HG03175 (cell line): Measurements from ENCODE around the gene TXNRD2.

Experiments
- ATAC-seq: cut with Tn5 transposase; IDR thresholded peaks from one replicate; pipeline ENCODE4 v1.9.1; 2021; ENCODE audit warnings: mild to moderate bottlenecking, moderate library complexity; ENCODE audit not compliant: unreplicated experiment

Gene TXNRD2

DNA sequence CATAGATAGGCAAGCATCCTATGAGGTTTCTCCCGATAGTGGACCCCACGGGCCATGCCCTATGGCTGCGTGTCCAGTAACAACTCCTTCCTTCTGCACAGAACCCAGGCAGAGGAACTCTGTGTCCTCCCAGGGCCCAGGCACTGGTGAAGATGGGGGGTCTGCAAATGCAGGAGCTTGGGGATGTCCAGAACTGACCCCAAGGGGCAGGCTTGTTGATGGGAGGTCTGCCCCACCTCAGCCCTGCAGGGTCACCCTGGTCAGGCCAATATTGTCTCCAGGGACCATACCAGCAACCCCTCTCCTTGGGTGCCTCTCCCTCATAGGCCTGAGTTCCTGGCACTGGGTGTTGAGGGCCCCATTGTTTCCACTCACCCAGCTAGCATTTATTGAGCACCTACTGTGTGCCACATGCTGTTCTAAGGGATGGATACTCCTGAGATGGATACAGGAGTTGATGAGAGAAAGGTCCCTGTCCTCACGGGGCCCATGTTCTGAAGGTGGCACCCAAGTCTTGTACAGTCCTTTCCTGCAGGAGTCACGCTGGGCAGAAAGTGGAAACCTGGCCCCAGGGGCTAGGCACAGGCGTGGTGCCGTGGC lies 26.3 kb upstream of the TXNRD2 start:
- ATAC-seq, result no peak

DNA sequence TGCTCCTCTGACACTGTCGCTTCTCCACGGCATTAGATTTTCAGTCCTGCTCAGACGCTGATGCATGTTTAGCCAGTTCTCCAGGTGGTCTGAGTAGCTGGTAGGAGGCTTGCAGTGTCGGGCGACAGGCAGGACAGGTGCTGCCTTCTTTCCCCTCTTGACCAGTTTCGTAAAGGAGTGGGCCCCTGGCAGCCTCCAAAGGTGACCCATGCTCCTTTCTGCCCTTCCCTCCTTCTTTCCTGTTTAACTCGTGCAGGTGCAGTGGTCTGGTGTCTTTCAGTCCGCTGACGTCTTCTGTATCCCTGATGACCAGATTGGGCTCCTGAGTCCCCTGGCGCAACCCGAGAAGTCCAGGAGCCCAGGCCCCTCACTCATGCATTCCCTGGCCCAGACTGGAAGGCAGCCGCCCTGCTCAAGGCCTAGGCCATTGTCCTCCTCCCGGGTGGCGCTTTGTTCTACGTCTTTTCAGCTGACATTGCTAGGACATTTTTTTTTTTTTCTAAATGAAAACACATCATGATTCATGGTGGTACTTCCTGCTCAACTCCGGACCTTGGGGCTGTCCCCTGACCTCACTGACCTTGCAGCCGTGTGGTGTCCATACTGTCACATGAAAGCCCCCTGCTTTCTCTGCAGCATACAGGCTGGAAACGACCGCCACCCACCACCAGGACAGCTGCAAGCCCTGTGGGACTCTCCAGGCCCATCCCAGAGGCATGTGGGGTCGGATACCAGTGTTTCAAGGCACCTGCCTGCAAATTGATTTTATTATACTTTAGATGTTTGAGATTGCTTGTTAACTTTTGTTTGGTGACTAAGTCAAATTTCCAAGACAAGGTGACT lies 25.5 kb upstream of the TXNRD2 start:
- ATAC-seq, result no peak

DNA sequence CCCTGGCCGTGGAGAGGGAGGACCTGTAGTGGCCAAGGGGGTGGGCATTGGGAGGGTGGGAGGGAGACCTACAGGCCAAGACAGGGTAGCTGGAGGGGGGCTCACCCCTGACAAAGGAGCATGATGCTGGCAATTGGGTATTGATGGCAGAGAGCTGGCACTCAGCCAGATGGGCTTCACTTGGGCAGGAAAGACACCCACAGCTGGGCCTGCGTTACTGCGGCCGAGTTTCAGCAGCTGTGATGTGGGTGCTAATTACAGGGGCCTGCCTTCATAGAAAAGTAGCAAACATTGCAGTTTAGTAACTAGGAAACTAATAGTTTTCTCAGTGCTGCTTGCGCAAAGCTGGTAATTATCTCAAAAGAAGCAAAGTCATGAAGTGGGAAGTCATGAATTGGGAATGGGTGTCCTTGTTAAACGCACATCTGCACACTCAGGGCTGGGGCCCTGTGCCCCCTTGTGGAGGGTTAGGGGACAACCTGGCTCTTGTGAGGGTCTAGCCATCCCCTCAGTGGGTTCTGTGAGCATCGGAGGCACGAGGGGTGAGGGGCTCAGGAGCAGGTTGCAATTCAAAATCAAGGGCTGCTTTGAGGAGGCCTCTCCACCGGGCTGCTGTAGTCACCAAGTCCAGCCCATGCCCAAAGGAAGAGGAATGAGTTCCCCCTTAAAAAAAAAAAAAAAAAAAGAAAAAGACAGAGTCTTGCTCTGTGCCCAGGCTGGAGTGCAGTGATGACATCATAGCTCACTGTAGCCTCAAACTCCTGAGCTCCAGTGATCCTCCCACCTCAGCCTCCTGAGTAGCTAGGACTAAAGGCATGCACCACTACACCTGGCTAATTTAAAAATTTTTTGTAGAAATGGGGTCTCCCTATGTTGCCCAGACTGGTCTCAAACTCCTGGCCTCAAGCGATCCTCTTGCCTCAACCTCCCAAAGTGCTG lies 24.4 kb upstream of the TXNRD2 start:
- no peak for ATAC-seq

DNA sequence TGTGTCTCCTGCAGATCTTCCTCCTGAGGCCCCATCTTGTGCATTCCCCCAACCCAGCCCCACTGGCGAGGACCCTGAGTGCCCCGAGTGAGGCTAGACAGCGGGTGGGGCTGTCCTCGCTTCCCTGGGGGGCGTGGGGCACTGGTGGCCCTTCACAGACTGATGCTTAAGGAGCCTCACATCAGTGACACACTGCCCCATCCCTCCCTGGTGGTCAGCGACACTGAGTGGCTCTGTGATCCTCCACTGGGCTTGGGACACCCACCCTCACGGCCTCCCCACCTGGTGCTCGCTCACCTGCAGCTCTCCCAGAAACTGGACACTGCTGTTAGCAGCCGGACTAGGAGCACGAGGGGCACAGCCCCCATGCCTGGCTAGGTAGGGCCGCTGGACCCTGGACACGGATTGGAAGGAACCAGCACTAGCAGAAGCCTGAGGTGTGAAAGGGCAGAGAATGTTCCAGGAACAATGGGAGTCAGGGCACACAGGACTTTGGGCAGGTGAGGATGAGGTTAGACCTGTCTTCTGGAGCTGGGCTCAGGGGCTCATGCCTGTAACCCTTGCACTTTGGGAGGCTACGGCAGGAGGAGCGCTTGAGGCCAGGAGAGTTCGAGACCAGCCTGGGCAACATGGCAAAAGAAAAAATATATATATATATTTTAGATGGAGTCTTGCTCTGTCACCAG lies 23.2 kb upstream of the TXNRD2 start:
- ATAC-seq, result no peak

DNA sequence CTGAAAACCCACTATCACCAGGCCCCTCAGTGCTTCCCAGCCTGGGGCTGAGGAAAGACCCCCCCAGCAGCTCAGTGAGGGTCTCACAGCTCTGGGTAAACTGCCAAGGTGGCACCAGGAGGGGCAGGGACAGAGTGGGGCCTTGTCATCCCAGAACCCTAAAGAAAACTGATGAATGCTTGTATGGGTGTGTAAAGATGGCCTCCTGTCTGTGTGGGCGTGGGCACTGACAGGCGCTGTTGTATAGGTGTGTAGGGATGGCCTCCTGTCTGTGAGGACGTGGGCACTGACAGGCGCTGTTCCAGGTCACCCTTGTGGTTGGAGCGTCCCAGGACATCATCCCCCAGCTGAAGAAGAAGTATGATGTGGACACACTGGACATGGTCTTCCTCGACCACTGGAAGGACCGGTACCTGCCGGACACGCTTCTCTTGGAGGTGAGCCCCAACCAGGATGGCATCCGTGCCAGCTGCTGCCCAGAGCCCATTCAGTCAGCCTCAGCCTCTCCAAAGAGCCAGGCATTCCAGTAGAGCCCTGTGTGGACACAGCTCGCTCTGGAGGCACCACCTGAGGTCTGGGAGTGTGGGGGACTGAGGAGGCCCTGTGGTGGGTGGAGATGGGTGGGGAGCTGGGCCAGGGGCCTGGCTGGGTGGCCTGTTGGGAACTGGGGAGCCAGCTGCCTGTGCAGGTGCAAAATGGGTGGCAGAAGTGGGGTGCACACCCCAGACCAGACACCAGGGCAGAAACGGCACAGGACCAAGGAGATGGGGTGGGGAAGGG lies 22.4 kb upstream of the TXNRD2 start:
- no peak for ATAC-seq

DNA sequence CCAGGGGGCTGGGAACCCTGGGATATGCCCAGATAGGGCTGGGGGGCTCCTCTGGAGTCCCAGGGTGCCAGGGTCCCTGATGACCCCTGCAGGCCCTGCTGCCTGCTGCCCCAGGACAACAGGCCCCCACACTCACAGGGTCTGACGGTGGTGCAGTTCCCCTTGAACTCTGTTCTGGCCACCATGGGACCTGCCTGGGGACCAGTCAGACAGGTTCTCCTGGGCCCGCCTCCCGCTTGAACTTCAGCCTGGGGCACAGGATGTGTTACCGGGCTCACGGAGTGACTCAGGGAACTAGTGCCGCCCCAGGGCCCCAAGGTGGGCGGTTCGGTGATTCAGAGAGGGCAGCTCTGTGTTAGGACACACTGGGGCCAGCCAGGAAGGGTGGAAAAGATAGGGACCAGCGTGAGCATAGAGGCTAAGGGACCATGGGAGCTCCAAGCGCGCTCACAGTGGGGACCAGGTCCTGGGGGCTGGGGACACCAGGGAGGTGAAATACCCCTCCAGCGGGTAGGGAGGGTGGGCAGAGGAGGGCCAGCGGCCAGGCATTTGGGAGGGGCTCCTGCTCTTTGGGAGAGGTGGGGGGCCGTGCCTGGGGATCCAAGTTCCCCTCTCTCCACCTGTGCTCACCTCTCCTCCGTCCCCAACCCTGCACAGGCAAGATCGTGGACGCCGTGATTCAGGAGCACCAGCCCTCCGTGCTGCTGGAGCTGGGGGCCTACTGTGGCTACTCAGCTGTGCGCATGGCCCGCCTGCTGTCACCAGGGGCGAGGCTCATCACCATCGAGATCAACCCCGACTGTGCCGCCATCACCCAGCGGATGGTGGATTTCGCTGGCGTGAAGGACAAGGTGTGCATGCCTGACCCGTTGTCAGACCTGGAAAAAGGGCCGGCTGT lies 21.5 kb upstream of the TXNRD2 start:
- ATAC-seq, result no peak

DNA sequence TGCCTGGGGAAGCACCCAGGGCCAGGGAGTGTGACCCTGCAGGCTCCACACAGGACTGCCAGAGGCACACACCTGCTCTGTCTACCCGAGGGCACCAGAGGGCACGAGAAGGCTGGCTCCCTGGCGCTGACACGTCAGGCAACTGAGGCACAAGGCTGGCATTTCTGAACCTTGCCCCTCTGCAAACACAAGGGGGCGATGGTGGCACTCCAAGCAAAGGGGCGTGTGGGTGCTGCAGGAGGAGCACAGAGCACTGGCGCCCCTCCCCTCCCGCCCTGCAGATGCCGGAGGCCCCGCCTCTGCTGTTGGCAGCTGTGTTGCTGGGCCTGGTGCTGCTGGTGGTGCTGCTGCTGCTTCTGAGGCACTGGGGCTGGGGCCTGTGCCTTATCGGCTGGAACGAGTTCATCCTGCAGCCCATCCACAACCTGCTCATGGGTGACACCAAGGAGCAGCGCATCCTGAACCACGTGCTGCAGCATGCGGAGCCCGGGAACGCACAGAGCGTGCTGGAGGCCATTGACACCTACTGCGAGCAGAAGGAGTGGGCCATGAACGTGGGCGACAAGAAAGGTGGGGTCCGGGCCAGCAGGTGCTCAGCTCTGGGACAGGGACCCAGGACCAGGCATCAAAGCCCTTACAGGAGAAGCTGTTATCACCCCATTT lies 20.8 kb upstream of the TXNRD2 start:
- no peak for ATAC-seq

DNA sequence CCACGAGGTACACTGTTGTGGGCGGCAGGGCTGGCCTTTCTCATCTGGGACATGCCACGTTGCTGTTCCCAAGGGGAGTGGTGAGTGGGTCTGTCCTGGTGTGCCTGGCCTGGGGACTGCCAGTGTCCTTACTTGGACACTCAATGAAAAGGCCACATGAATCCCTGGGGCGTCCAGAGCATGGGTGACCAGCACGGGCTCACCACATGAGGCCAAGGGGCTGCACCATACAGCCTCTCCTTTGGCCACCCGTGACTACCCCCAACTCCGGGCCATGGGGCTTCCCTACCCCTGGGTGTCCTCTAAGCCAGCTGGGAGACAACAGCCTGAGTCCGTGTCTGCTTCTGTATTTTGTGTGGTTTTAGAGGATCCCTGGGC lies 20.2 kb upstream of the TXNRD2 start:
- no peak for ATAC-seq

DNA sequence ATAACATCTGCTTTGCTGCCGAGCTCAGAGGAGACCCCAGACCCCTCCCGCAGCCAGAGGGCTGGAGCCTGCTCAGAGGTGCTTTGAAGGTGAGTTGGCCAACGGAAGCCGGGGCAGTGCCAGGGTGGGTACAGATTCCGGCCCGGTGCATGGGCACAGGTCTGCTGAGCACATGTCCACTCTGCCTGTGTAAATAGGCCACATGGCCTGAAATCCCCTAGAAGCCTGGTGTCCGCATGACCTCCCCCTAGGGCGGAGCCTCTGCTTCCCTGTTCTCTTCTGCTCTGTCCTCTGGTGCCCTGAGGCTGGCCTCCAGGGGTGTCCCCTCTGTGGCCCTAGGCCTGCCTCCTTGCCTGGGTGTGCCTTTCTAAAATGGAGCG lies 19.6 kb upstream of the TXNRD2 start:
- no peak for ATAC-seq

DNA sequence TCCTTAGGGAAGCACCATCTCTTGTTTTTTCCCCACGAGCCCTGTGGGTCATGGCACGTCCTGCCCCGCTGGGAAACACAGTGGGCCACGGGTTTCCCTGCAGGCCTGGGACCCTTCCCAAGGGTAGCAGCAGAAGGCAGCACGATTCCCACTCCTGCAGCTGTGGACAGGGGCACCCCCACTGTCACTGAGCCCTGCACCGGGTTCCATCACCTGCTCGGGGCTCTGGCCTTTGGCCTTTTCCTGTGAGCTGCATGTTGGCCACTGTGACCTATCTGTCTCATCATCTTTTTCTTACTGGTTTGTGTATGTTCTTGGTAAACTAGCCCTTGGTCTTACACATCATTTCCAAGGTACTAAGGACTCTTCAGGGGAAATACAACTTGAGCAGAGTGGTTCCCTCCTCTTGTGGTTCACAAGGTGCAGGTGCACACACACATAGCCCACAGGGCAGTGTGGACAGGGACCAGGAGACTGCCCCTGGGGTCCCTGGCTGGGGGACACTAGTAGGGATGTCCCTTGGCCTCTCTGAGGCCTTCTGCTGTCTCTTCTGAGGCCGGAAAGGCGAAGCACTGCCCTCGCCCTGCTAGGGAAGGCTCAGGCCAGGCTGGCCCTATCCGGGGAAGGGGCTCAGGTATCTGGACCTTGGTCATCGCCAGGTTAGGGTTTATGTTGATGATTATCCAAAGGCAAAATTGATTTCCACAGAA lies 19.0 kb upstream of the TXNRD2 start:
- ATAC-seq, result no peak

DNA sequence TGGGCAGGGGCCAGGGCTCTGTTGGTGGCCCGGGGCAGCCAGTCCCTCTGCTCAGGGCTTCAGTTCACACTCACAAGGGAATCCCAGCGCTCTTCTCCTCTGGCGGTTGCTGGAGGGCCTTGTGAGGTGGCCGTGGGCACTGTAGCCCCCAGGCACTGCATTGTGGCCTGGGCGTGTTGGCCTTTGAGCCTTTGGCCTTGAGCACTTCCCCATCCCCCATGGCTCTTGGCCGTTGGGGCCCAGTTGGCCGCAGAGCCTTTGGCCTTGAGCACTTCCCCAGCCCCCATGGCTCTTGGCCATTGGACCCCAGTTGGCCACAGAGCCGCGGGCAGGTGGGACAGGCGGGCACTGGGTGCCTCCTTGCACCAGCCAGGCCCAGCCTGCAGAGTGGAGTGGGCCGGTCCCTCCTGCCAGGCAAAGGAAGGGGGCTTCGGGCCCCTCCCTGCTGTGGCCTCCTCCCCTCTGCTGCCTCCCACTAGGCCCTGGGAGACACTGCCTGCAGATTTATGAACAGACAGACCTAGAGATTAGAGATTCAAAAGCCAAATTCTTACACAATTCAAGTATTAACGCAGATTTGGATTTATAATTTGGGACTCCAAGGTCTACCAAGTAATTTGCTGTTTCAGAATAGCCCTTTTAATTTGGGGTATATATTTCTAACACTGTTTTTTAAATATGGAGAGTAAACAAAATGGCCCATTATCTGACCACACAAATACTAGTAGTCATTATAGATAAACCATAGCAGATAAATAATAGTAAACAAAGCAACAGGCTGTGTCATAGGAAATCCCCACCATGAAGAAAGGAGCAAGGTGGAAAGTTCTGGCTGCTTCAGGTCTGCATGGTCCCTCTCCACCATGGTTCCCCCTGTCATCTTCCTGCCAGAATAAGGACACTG lies 18.2 kb upstream of the TXNRD2 start:
- ATAC-seq, result no peak

DNA sequence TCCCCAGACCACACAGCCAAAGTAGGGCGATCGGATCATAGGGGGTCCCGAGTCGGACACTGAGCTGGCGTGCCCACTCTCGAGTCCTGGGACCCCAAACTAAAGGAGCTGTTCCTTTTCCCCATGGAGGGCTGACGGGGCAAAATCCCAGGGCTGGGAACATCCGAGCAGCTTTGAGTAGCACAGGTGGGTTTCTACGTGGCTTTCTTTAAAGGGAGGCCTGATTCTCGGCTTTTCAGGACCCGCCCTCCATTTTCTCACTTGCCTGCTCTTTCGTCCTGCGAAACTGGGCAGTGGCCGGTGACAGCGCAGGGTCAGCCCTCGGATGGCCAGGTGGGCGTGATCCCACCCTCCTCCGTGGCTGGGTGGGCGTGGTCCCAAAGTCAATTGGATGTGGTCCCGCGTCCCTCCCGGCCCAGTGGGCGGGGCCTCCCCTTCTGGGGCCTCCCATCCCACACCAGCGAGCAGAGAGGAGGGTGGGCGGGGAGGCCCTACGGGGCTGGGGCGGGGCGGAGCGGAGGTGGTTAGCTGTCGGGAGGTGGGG lies 17.5 kb upstream of the TXNRD2 start:
- ATAC-seq, result no peak

DNA sequence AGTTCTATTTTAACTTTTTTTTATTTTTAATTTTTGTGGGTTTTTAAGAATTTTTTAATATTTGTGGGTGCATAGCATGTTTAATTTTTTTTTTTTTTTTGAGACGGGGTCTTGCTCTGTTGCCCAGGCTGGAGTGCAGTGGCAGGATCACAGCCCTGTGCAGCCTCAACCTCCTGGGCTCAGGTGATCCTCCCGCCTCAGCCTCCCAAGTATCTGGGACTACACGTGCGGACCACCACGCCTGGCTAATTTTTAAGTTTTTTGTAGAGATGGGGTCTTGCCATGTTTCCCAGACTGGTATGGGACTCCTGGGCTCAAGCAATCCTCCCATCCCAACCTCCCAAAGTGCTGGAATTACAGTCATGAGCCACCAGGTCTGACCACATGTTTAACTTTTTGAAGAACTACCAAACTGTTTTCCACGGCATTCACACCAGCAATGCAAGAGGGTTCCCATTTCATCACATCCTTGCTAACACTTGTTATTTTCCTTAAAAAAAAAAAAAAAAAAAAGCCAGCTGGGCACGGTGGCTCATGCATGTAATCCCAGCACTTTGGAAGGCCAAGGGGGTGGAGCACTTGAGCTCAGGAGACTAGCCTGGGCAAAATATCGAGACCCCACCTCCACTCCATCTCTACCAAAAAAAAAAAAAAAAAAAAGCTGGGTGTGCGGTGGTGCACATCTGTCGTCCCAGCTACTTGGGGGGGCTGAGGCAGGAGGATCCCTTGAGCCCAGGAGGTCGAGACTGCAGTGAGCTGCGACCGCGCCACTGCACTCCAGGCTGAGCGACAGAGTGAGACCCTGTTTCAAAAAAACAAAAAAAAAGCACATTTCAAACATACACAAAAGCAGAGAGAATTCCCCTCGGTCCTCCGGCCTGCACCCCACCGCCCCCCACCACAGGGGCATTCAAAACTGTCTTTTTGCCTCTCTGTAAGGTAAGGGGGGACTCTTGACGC lies 16.7 kb upstream of the TXNRD2 start:
- no peak for ATAC-seq

DNA sequence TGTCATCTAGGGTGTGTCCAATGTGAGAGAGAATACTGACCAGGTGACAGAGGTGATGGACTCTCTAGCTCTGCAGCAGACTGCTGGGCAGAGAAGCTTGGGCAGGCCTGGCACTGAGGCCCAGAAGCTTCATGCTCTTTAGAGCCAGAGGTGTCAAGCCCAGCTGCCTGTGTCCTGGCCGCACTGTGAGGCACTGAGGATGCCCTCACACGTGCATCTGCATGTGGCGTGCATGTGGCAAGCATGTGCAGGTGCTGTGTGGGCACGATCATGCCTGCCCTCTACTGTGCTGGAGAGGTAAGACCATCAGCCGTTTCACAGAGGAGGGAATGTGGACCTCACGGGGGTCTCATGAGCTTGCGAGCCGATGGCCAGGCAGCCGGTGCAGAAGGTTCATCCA lies 15.8 kb upstream of the TXNRD2 start:
- no peak for ATAC-seq

DNA sequence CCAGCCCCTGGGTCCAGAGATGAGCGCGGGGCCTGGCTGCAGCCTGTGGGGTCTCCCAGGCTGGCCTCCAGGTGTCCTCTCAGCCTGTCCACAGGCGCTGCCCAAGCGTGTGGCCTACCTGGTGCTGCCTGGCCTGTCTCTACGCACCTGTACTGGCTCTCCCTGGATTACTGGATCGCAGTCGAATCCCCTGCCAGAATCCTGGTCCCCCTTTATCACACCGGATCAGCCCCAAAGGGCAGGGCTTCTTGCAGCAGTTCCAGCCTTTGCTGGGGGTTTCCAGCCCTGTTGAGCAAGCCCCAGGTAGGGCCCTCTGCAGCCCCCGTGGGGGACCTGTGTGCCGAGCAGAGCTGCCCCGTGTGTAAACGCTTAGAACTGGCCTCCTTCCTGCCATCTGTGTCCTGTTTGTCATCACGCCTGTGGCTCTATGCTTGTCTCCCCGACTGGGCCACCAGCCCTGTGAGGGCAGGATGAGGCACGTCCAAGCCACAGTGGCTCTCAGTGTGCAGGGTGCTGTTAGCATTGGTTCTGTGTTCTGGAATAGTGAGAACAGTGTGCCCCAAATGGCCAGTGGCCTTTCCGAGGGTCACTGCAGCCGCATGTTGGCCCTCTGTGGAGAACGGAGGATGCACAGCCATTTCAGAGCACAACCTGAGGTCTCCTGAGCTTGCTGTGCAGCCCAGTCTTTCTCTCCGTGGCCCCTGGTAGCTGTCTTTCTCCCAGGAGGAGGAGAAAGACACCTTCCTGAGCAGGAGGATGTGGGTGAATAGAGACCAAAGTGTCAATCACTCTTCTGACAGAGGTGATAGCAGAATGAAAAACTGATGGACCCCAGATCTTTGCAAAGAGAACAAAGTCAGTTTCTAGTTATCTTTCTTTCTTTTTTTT lies 13.9 kb upstream of the TXNRD2 start:
- ATAC-seq, result no peak
